Mesothelial cell of epicardium (in vitro differentiated cells): ENCODE measurements around the gene BAHCC1. TPM values are rescaled to one million over a fixed set of nuclear protein-coding genes. Genes with fewer than 3 reads are reported as not detected.
A peak's percentile ranks its signal among the peaks of the same experiment; 100 is the strongest.
"Not testable (repeated sequence)": the region's sequence is repeated elsewhere in the genome, so short reads cannot be mapped to it uniquely, and the experiment has no call there.

Experiments used
- DNase-seq, 2 experiments: peaks; one replicate each; pipeline ENCODE4 v3.0.0; 2021; ENCODE audit warnings: low spot score in 2 of 2; ENCODE audit not compliant: unreplicated experiment in 2 of 2
- H3K27ac Mint-ChIP-seq: 2 replicates; pipeline ENCODE4 v1.8.0; 2021; ENCODE audit warnings: mixed read lengths
- H3K27me3 Mint-ChIP-seq: 2 replicates; pipeline ENCODE4 v1.8.0; 2021; ENCODE audit warnings: low read depth, mixed read lengths
- H3K36me3 Mint-ChIP-seq: 2 replicates; pipeline ENCODE4 v1.8.0; 2021; ENCODE audit warnings: mixed read lengths
- H3K4me1 Mint-ChIP-seq: 2 replicates; pipeline ENCODE4 v1.8.0; 2021; ENCODE audit warnings: mixed read lengths
- H3K4me3 Mint-ChIP-seq: 2 replicates; pipeline ENCODE4 v1.8.0; 2021; ENCODE audit warnings: mild to moderate bottlenecking, moderate library complexity, mixed read lengths
- H3K9me3 Mint-ChIP-seq: 2 replicates; pipeline ENCODE4 v1.8.0; 2021; ENCODE audit warnings: mixed read lengths
- CTCF ChIP-seq: fragments of 200-600 bp; sonication (generic); IDR thresholded peaks from one replicate; pipeline ENCODE4 v1.5.0; 2021; ENCODE audit warnings: antibody characterized with exemption; ENCODE audit not compliant: unreplicated experiment
- total RNA-seq: library from RNA; stranded (reverse); gene quantifications from 3 replicates; pipeline ENCODE4 v1.2.1, GENCODE V29; 2021

BAHCC1 gene
- total RNA-seq, 1 donor from 2014 or later, result 34.9 TPM

- TF ChIP-seq CTCF, result no peak
- Mint-ChIP-seq H3K4me3 (peak overlapping the region; percentile 13), H3K36me3 (no peaks in the 10 kb centered on the region), H3K9me3 (no peaks in the 10 kb centered on the region), H3K27me3 (no peaks in the 10 kb centered on the region), H3K4me1 (peaks cover 19% of the 10 kb centered on the region), H3K27ac (peak overlapping the region; percentile 73)
- DNase-seq, result no peak
These were observed 45.6 kb upstream of the BAHCC1 start for GRCh38 chr17:81349397-81350319.

- no peaks in the 10 kb centered on the region for H3K36me3 Mint-ChIP-seq
- H3K27me3 Mint-ChIP-seq, result no peaks in the 10 kb centered on the region
- H3K4me3 Mint-ChIP-seq, result no peak overlapping the region
- TF ChIP-seq CTCF, result no peak
- H3K27ac Mint-ChIP-seq, result peak overlapping the region; percentile 73
- no peaks in the 10 kb centered on the region for H3K9me3 Mint-ChIP-seq
- H3K4me1 Mint-ChIP-seq, result peaks cover 19% of the 10 kb centered on the region
- no peak for DNase-seq
These were observed 44.9 kb upstream of the BAHCC1 start for GRCh38 chr17:81350320-81350890.

- H3K4me3 Mint-ChIP-seq, H3K27me3 Mint-ChIP-seq, H3K9me3 Mint-ChIP-seq, DNase-seq, H3K36me3 Mint-ChIP-seq: not testable (repeated sequence)
- H3K4me1 Mint-ChIP-seq, result peaks cover 19% of the 10 kb centered on the region
- peak overlapping the region; percentile 69 for H3K27ac Mint-ChIP-seq
These were observed 43.8 kb upstream of the BAHCC1 start for GRCh38 chr17:81351329-81352052.

GRCh38 chr17:81352056-81352455, 43.2 kb upstream of the BAHCC1 start:
- H3K4me1 Mint-ChIP-seq, result peaks cover 19% of the 10 kb centered on the region
- H3K27ac Mint-ChIP-seq, H3K4me3 Mint-ChIP-seq, DNase-seq, H3K36me3 Mint-ChIP-seq, H3K9me3 Mint-ChIP-seq, H3K27me3 Mint-ChIP-seq: not testable (repeated sequence)

GRCh38 chr17:81354252-81354953, 40.9 kb upstream of the BAHCC1 start:
- no peak for TF ChIP-seq CTCF
- no peaks in the 10 kb centered on the region for H3K36me3 Mint-ChIP-seq

GRCh38 chr17:81354954-81355347, 40.3 kb upstream of the BAHCC1 start:
- Mint-ChIP-seq H3K4me1 (peaks cover 17% of the 10 kb centered on the region), H3K27ac (no peak overlapping the region), H3K9me3 (no peaks in the 10 kb centered on the region), H3K4me3 (no peak overlapping the region), H3K36me3 (no peaks in the 10 kb centered on the region), H3K27me3 (no peaks in the 10 kb centered on the region)
- TF ChIP-seq CTCF, result no peak
- no peak for DNase-seq

More at GRCh38 chr17:81354252-81354953, 40.9 kb upstream of the BAHCC1 start:
- Mint-ChIP-seq H3K9me3 (no peaks in the 10 kb centered on the region), H3K4me3 (no peak overlapping the region), H3K27ac (no peak overlapping the region), H3K27me3 (no peaks in the 10 kb centered on the region), H3K4me1 (peaks cover 20% of the 10 kb centered on the region)
- no peak for DNase-seq
